Pancreas (tissue), 10 donors: ENCODE data around the gene WNT11. TPM values are rescaled to one million over a fixed set of nuclear protein-coding genes. Genes with fewer than 3 reads are reported as not detected.
A peak's percentile ranks its signal among the peaks of the same experiment; 100 is the strongest.

Experiments used
- ATAC-seq, 4 donors: fragments of 200-7000 bp; cut with Tn5 transposase; one replicate each; pipeline versions ENCODE4 v1.8.0 to v1.9.1; 2020; ENCODE audit warnings: mild to moderate bottlenecking in 4 of 4, moderate library complexity in 4 of 4
- DNase-seq, 6 donors: peaks; one replicate each; pipeline ENCODE4 v3.0.0-alpha.2; 2020
- FAIRE-seq: peaks from 2 replicates; lab custom pipeline; 2012; peaks lifted over from hg19 to GRCh38; lab: Jason Lieb, UNC
- H3K27ac ChIP-seq, 4 donors: fragments of 200-600 bp; sonication (generic); 1 replicate in 3 of 4; 2 replicates in 1 of 4; pipeline versions ENCODE4 v1.5.0 to v1.8.0; 2020
- H3K27me3 ChIP-seq, 4 donors: fragments of 200-600 bp; one replicate each; pipeline ENCODE4 v1.8.0; 2021
- H3K36me3 ChIP-seq, 3 donors: fragments of 200-600 bp; sonication (generic) in 1 of 3; one replicate each; pipeline versions ENCODE4 v1.5.0 to v1.8.0; 2020 to 2021
- H3K4me1 ChIP-seq, 3 donors: fragments of 200-600 bp; one replicate each; pipeline ENCODE4 v1.8.0; 2021
- H3K4me3 ChIP-seq, 4 donors: fragments of 200-600 bp; sonication (generic) in 2 of 4; one replicate each; pipeline versions ENCODE4 v1.5.0 to v1.8.0; 2020 to 2021
- H3K9me3 ChIP-seq, 4 donors: fragments of 200-600 bp; one replicate each; pipeline ENCODE4 v1.8.0; 2021
- CTCF ChIP-seq, 4 donors: fragments of 200-600 bp; sonication (generic) in 3 of 4; IDR thresholded peaks; one replicate each; pipeline versions ENCODE4 v1.5.0 to v1.8.0; 2021; ENCODE audit warnings: antibody characterized with exemption in 4 of 4
- whole genome bisulfite sequencing, 2 donors: extraction: QIAGEN DNeasy Blood & Tissue Kit; methylation state at CpG; one replicate each; pipeline ENCODE4 v1.1.7; 2013; 5-methylcytosine and 5-hydroxymethylcytosine counted together
- intact Hi-C, 3 donors: fragments of 100-400 bp; cut with DNase I; formaldehyde crosslinking; loops; one replicate each; pipeline versions ENCODE4 v1.11.1 to v1.14.2; 2022
- polyA plus RNA-seq, 2 donors: library from polyadenylated mRNA; stranded (reverse); fragments of 200-250 nt; gene quantifications; one replicate each; pipeline ENCODE4 v1.2.3, GENCODE V29; 2013
- total RNA-seq, 6 donors: library from RNA; stranded (reverse); fragmentation: NEBNext Ultra II Directional in 4 of 6; extraction: Animal tissue kit (Norgen Biotek cat#: 25700) in 4 of 6; gene quantifications; one replicate each; pipeline versions ENCODE4 v1.2.1 to v1.2.4, GENCODE V29; 2021 to 2023
- donor health status: healthy with polysubstance abuse.
- donor health status: DM: no; HTN: no; CAD: no; lungs with moderate emphysema.
- donor health status: DM: no; HTN: no; CAD: no.
- donor health status: control.
- donor health status: control.
- donor health status: Bipolar disorder and iron deficiency.
- donor health status: DM: yes; HTN: yes; CAD: no.
- donor health status: DM: no; HTN: no; CAD: no.
- donor health status: DM: no; HTN: no; CAD: no.
- donor health status: DM: yes; HTN: yes; CAD: no.

The WNT11 gene
- total and polyA plus RNA-seq, 8 donors = 2.6 to 30.5 (median 6.2) TPM

- no peak for TF ChIP-seq CTCF (IDR thresholded peaks at IDR 0.05)
- H3K4me3 ChIP-seq = no peak overlapping the region
- ATAC-seq = no peak
- no peak overlapping the region for H3K27ac ChIP-seq
- WGBS, 2 donors = 82 to 85% methylated on average over 8 of the region's 8 CpGs
- no peaks in the 10 kb centered on the region for H3K4me1 ChIP-seq
- no peaks in the 10 kb centered on the region for H3K36me3 ChIP-seq
- DNase-seq = no peak
- no peaks in the 10 kb centered on the region for H3K27me3 ChIP-seq
- no peak for FAIRE-seq
- intact Hi-C loops = no loop called here
- H3K9me3 ChIP-seq = no peaks in the 10 kb centered on the region
These were observed 32.6 kb downstream of the WNT11 start for GRCh38 chr11:76173663-76174062.

GRCh38 chr11:76172583-76172982 lies 33.7 kb downstream of the WNT11 start:
- no peak for FAIRE-seq
- no peak overlapping the region for H3K27ac ChIP-seq
- no peaks in the 10 kb centered on the region for H3K27me3 ChIP-seq
- peak in 1 of 6 donors; percentile 31 for DNase-seq
- no peaks in the 10 kb centered on the region for H3K4me1 ChIP-seq
- H3K4me3 ChIP-seq = no peak overlapping the region
- H3K36me3 ChIP-seq = no peaks in the 10 kb centered on the region
- TF ChIP-seq CTCF (IDR thresholded peaks at IDR 0.05) = no peak
- 48 to 52% methylated on average over 13 of the region's 13 CpGs for WGBS, 2 donors
- ATAC-seq = peak in 1 of 4 donors; percentile 28
- H3K9me3 ChIP-seq = no peaks in the 10 kb centered on the region
- intact Hi-C loops = no loop called here

GRCh38 chr11:76170468-76170867 lies 35.8 kb downstream of the WNT11 start:
- peak in 1 of 4 donors; percentile 20 for ATAC-seq
- H3K4me3 ChIP-seq = no peak overlapping the region
- H3K9me3 ChIP-seq = no peaks in the 10 kb centered on the region
- no peak for FAIRE-seq
- no peaks in the 10 kb centered on the region for H3K4me1 ChIP-seq
- H3K36me3 ChIP-seq = no peaks in the 10 kb centered on the region
- WGBS, 2 donors = 54 to 57% methylated on average over 4 of the region's 4 CpGs
- intact Hi-C loops = no loop called here
- H3K27me3 ChIP-seq = no peaks in the 10 kb centered on the region
- TF ChIP-seq CTCF (IDR thresholded peaks at IDR 0.05) = no peak
- no peak overlapping the region for H3K27ac ChIP-seq
- peak in 2 of 6 donors; percentile 31 to 34 for DNase-seq

GRCh38 chr11:76169473-76169896 lies 36.8 kb downstream of the WNT11 start:
- intact Hi-C loops = no loop called here
- peak in 1 of 6 donors; percentile 48 for DNase-seq
- Histone ChIP-seq H3K4me3 (no peak overlapping the region), H3K4me1 (no peaks in the 10 kb centered on the region), H3K9me3 (no peaks in the 10 kb centered on the region), H3K27ac (no peak overlapping the region), H3K36me3 (no peaks in the 10 kb centered on the region), H3K27me3 (no peaks in the 10 kb centered on the region)
- ATAC-seq = no peak
- no peak for TF ChIP-seq CTCF (IDR thresholded peaks at IDR 0.05)
- no peak for FAIRE-seq
- WGBS, 2 donors = 85 to 91% methylated on average over 15 of the region's 15 CpGs

GRCh38 chr11:76167590-76167989 lies 38.7 kb downstream of the WNT11 start:
- Histone ChIP-seq H3K4me1 (no peaks in the 10 kb centered on the region), H3K27ac (no peak overlapping the region), H3K36me3 (no peaks in the 10 kb centered on the region), H3K9me3 (no peaks in the 10 kb centered on the region), H3K4me3 (no peak overlapping the region), H3K27me3 (no peaks in the 10 kb centered on the region)
- ATAC-seq (no peak), FAIRE-seq (no peak), DNase-seq (peak in 1 of 6 donors; percentile 46)
- TF ChIP-seq CTCF (IDR thresholded peaks at IDR 0.05) = no peak
- intact Hi-C loops = no loop called here
- 72 to 78% methylated on average over 13 of the region's 13 CpGs for WGBS, 2 donors
